Measurements from ENCODE around the gene HMCN1.

DNA sequence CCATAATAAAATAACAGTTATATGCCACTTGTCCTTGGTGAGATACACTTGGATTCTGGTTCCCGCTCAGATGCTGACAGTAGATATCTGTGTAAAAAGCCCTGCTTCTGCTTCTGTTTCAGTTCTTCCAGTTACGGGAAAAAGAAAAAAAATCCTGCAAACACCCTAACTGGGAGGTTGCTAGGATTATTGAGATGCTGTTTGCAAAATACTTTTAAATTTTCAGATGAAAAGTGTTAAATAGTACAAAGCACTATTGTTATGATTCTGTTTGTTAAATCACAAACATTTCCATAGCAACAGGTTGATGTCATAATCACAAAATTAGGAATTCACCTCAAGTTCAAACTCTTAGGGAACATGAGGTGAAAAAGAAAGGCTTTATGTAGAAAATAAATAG lies 232.3 kb downstream of the HMCN1 start:
- TF ChIP-seq, protein P1, sequence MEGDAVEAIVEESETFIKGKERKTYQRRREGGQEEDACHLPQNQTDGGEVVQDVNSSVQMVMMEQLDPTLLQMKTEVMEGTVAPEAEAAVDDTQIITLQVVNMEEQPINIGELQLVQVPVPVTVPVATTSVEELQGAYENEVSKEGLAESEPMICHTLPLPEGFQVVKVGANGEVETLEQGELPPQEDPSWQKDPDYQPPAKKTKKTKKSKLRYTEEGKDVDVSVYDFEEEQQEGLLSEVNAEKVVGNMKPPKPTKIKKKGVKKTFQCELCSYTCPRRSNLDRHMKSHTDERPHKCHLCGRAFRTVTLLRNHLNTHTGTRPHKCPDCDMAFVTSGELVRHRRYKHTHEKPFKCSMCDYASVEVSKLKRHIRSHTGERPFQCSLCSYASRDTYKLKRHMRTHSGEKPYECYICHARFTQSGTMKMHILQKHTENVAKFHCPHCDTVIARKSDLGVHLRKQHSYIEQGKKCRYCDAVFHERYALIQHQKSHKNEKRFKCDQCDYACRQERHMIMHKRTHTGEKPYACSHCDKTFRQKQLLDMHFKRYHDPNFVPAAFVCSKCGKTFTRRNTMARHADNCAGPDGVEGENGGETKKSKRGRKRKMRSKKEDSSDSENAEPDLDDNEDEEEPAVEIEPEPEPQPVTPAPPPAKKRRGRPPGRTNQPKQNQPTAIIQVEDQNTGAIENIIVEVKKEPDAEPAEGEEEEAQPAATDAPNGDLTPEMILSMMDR (conservative IDR thresholded peaks at IDR 0.05 in 1 of 2, IDR thresholded peaks at IDR 0.05 in 1 of 2; ENCODE audit: low read depth in 1 of 2, low read length in 2 of 2) = no peak
- TF ChIP-seq EZH2 (IDR thresholded peaks at IDR 0.05; ENCODE audit: low read length, missing control alignments) = no peak
